Stimulated activated naive CD8-positive, alpha-beta T cell treated with anti-CD3 and anti-CD28 coated beads, Interleukin-15, amount 100 ng/mL, for 72 hours (primary cell): Measurements from ENCODE around the gene IP6K1.
"Not testable (repeated sequence)": the region's sequence is repeated elsewhere in the genome, so short reads cannot be mapped to it uniquely, and the experiment has no call there.

Experiments used
- ATAC-seq: fragments of 150-1000 bp; cut with Tn5 transposase; 2 replicates; pipeline ENCODE4 v1.10.0; 2021; ENCODE audit warnings: mild to moderate bottlenecking, moderate library complexity
- DNase-seq, 2 donors: peaks; one replicate each; pipeline ENCODE4 v3.0.0; 2021 to 2022
- H3K27ac Mint-ChIP-seq, 2 donors: one replicate each; pipeline ENCODE4 v1.8.0; 2022; ENCODE audit warnings: mild to moderate bottlenecking in 2 of 2, mixed read lengths in 2 of 2, moderate library complexity in 2 of 2
- H3K27me3 Mint-ChIP-seq: one replicate; pipeline ENCODE4 v1.8.0; 2022; ENCODE audit warnings: mixed read lengths
- H3K4me1 Mint-ChIP-seq: one replicate; pipeline ENCODE4 v1.8.0; 2022; ENCODE audit warnings: mild to moderate bottlenecking, mixed read lengths
- H3K4me3 Mint-ChIP-seq, 2 donors: one replicate each; pipeline ENCODE4 v1.8.0; 2022; ENCODE audit warnings: mild to moderate bottlenecking in 2 of 2, mixed read lengths in 2 of 2, moderate library complexity in 1 of 2
- H3K9me3 Mint-ChIP-seq, 2 donors: one replicate each; pipeline ENCODE4 v1.8.0; 2022; ENCODE audit warnings: mixed read lengths in 2 of 2

IP6K1 gene

GRCh38 chr3:49702672-49703071 lies 83.7 kb downstream of the IP6K1 start:
- H3K27me3 Mint-ChIP-seq = no peaks in the 10 kb centered on the region

GRCh38 chr3:49701388-49702077 lies 84.8 kb downstream of the IP6K1 start:
- H3K4me1 Mint-ChIP-seq = peaks cover 9% of the 10 kb centered on the region
- no peak overlapping the region for H3K27ac Mint-ChIP-seq
- no peak overlapping the region for H3K4me3 Mint-ChIP-seq
- ATAC-seq (no peak), DNase-seq (no peak)
- no peaks in the 10 kb centered on the region for H3K27me3 Mint-ChIP-seq
- no peaks in the 10 kb centered on the region for H3K9me3 Mint-ChIP-seq

More at GRCh38 chr3:49702672-49703071, 83.7 kb downstream of the IP6K1 start:
- peak overlapping the region in 1 of 2 donors; percentile 57 for H3K27ac Mint-ChIP-seq
- H3K9me3 Mint-ChIP-seq = no peaks in the 10 kb centered on the region
- H3K4me3 Mint-ChIP-seq = no peak overlapping the region
- no peak for ATAC-seq
- no peak for DNase-seq
- peaks cover 9% of the 10 kb centered on the region for H3K4me1 Mint-ChIP-seq

GRCh38 chr3:49700453-49701128 lies 85.8 kb downstream of the IP6K1 start:
- DNase-seq = no peak
- H3K4me3 Mint-ChIP-seq = no peak overlapping the region
- H3K4me1 Mint-ChIP-seq = peaks cover 9% of the 10 kb centered on the region
- no peaks in the 10 kb centered on the region for H3K27me3 Mint-ChIP-seq
- no peaks in the 10 kb centered on the region for H3K9me3 Mint-ChIP-seq
- ATAC-seq = no peak
- no peak overlapping the region for H3K27ac Mint-ChIP-seq

GRCh38 chr3:49700014-49700413 lies 86.3 kb downstream of the IP6K1 start:
- ATAC-seq = no peak
- no peak overlapping the region for H3K27ac Mint-ChIP-seq

GRCh38 chr3:49699281-49699979 lies 86.9 kb downstream of the IP6K1 start:
- no peak for DNase-seq
- peaks cover 10% of the 10 kb centered on the region for H3K4me1 Mint-ChIP-seq
- no peaks in the 10 kb centered on the region for H3K9me3 Mint-ChIP-seq
- no peaks in the 10 kb centered on the region for H3K27me3 Mint-ChIP-seq
- ATAC-seq = no peak
- H3K4me3 Mint-ChIP-seq = no peak overlapping the region
- H3K27ac Mint-ChIP-seq = no peak overlapping the region

More at GRCh38 chr3:49700014-49700413, 86.3 kb downstream of the IP6K1 start:
- no peak overlapping the region for H3K4me3 Mint-ChIP-seq
- peaks cover 9% of the 10 kb centered on the region for H3K4me1 Mint-ChIP-seq
- DNase-seq = no peak
- no peaks in the 10 kb centered on the region for H3K9me3 Mint-ChIP-seq
- H3K27me3 Mint-ChIP-seq = no peaks in the 10 kb centered on the region

GRCh38 chr3:49695350-49696015 lies 90.9 kb downstream of the IP6K1 start:
- not testable (repeated sequence) for H3K9me3 Mint-ChIP-seq, DNase-seq, ATAC-seq, H3K27ac Mint-ChIP-seq, H3K4me3 Mint-ChIP-seq, H3K27me3 Mint-ChIP-seq
- H3K4me1 Mint-ChIP-seq = peaks cover 19% of the 10 kb centered on the region

- not testable (repeated sequence) for ATAC-seq, H3K4me3 Mint-ChIP-seq, H3K27me3 Mint-ChIP-seq, DNase-seq, H3K9me3 Mint-ChIP-seq
- Mint-ChIP-seq H3K4me1 (peaks cover 28% of the 10 kb centered on the region), H3K27ac (peak overlapping the region in 1 of 2 donors; percentile 1)
Measured at GRCh38 chr3:49694409-49695070, 91.8 kb downstream of the IP6K1 start.

GRCh38 chr3:49691481-49691880 lies 94.9 kb downstream of the IP6K1 start:
- not testable (repeated sequence) for ATAC-seq, H3K9me3 Mint-ChIP-seq, DNase-seq, H3K27me3 Mint-ChIP-seq
- H3K27ac Mint-ChIP-seq = peak overlapping the region in 1 of 2 donors; percentile 54
- peak overlapping the region in 1 of 2 donors; percentile 21 for H3K4me3 Mint-ChIP-seq
- peaks cover 52% of the 10 kb centered on the region for H3K4me1 Mint-ChIP-seq

- peaks cover 56% of the 10 kb centered on the region for H3K4me1 Mint-ChIP-seq
- not testable (repeated sequence) for DNase-seq
Measured at GRCh38 chr3:49690856-49691255, 95.5 kb downstream of the IP6K1 start.

GRCh38 chr3:49689908-49690624 lies 96.3 kb downstream of the IP6K1 start:
- Mint-ChIP-seq H3K27ac (peak overlapping the region; percentile 95 to 98), H3K4me1 (peaks cover 62% of the 10 kb centered on the region), H3K4me3 (peak overlapping the region; percentile 88 to 97)
- not testable (repeated sequence) for H3K9me3 Mint-ChIP-seq, ATAC-seq, DNase-seq, H3K27me3 Mint-ChIP-seq

More at GRCh38 chr3:49690856-49691255, 95.5 kb downstream of the IP6K1 start:
- H3K27ac Mint-ChIP-seq, ATAC-seq, H3K27me3 Mint-ChIP-seq, H3K9me3 Mint-ChIP-seq: not testable (repeated sequence)
- H3K4me3 Mint-ChIP-seq = peak overlapping the region; percentile 39 to 88

- no peaks in the 10 kb centered on the region for H3K27me3 Mint-ChIP-seq
- peak within 1 kb of the TSS; percentile 88 to 97 for H3K4me3 Mint-ChIP-seq
Measured at GRCh38 chr3:49689046-49689907, 97.1 kb downstream of the IP6K1 start, which contains the start of the genes MST1 and RNF123. MST1 (minus strand) TSS chr3:49689474; CDS start chr3:49688691, 783 bp downstream. RNF123 (plus strand) TSS chr3:49689557; CDS start chr3:49691166, 1,609 bp downstream.

GRCh38 chr3:49688338-49689045 lies 97.8 kb downstream of the IP6K1 start:
- Mint-ChIP-seq H3K27ac (peak overlapping the region; percentile 95 to 98), H3K4me3 (peak overlapping the region; percentile 88 to 97), H3K4me1 (peaks cover 55% of the 10 kb centered on the region)
- ATAC-seq = peak; percentile 3
- H3K27me3 Mint-ChIP-seq, DNase-seq, H3K9me3 Mint-ChIP-seq: not testable (repeated sequence)

More at GRCh38 chr3:49689046-49689907, 97.1 kb downstream of the IP6K1 start, which contains the start of the genes MST1 and RNF123:
- Mint-ChIP-seq H3K27ac (peak within 1 kb of the TSS; percentile 95 to 98), H3K9me3 (no peaks in the 10 kb centered on the region), H3K4me1 (peaks cover 60% of the 10 kb centered on the region)
- peak; percentile 93 for DNase-seq
- peak; percentile 75 for ATAC-seq

GRCh38 chr3:49687424-49687795 lies 98.9 kb downstream of the IP6K1 start:
- peak overlapping the region in 1 of 2 donors; percentile 80 for H3K4me3 Mint-ChIP-seq
- H3K9me3 Mint-ChIP-seq, H3K27ac Mint-ChIP-seq, ATAC-seq, H3K27me3 Mint-ChIP-seq, DNase-seq: not testable (repeated sequence)
- peaks cover 55% of the 10 kb centered on the region for H3K4me1 Mint-ChIP-seq
